ENCODE measurements around the gene PRR12.
A peak's percentile ranks its signal among the peaks of the same experiment; 100 is the strongest.

DNA sequence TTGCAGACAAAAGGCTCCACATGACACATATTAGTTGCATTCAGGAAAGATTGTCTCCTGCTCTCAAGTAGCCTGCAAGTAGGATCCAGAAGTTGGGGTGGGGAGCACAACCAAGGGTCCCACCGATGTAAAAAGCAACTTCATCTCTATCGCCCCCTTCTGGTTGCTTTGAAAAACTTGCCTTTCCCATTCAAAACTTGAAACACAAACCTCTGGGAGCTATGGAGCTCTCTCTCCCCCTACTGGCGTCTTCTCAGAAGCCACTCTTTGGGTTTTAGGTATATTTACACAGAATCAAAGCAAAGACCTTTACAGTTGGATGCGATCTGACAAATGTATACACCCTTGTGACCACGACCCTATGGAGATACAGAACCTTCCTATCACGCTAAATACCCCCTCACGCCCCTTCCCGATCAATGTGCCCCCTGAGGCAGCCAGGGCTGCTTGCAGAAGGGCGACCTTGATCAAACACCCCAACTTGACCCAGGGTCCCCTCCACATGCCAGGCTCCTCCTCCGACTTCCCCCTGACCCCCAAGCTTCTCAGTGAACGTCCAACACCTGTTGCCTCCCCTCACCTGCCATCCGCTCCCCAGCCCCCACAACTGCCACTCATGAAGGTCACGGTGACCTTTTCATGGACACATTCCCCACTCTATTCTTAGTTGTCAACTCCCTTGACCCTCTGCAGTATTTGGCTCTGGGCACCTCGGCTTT, 20.7 kb upstream of the PRR12 start:
- TF ChIP-seq POLR2AphosphoS5 (IDR thresholded peaks at IDR 0.05) = no peak
- TF ChIP-seq, protein P1, sequence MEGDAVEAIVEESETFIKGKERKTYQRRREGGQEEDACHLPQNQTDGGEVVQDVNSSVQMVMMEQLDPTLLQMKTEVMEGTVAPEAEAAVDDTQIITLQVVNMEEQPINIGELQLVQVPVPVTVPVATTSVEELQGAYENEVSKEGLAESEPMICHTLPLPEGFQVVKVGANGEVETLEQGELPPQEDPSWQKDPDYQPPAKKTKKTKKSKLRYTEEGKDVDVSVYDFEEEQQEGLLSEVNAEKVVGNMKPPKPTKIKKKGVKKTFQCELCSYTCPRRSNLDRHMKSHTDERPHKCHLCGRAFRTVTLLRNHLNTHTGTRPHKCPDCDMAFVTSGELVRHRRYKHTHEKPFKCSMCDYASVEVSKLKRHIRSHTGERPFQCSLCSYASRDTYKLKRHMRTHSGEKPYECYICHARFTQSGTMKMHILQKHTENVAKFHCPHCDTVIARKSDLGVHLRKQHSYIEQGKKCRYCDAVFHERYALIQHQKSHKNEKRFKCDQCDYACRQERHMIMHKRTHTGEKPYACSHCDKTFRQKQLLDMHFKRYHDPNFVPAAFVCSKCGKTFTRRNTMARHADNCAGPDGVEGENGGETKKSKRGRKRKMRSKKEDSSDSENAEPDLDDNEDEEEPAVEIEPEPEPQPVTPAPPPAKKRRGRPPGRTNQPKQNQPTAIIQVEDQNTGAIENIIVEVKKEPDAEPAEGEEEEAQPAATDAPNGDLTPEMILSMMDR (IDR thresholded peaks at IDR 0.05) = peak; percentile 87 to 94 (median 91)

All from upper lobe of left lung (tissue), 4 donors.